Measurements from ENCODE around the gene MDM2.
"Not testable (repeated sequence)": the region's sequence is repeated elsewhere in the genome, so short reads cannot be mapped to it uniquely, and the experiment has no call there.

Gene MDM2

GRCh38 chr12:68794653-68795251 lies 13.2 kb upstream of the MDM2 start:
- Histone ChIP-seq H3K27ac (ENCODE audit: low read depth, low read length) (peak overlapping the region; percentile 29), H3K4me1 (ENCODE audit: control insufficient read depth, insufficient read depth, low read length, unreplicated experiment) (peaks cover 10% of the 10 kb centered on the region), H3K36me3 (ENCODE audit: insufficient read depth, low read length) (no peaks in the 10 kb centered on the region), H3K27me3 (ENCODE audit: insufficient read depth, low read length) (no peaks in the 10 kb centered on the region), H3K4me3 (ENCODE audit: low read depth, low read length) (no peak overlapping the region), H3K79me2 (ENCODE audit: control insufficient read depth, insufficient read depth, low read length, unreplicated experiment) (no peaks in the 10 kb centered on the region), H2AFZ (ENCODE audit: low read length, unreplicated experiment) (no peak overlapping the region)

- Histone ChIP-seq H3K36me3 (ENCODE audit: insufficient read depth, low read length) (no peaks in the 10 kb centered on the region), H3K79me2 (ENCODE audit: control insufficient read depth, insufficient read depth, low read length, unreplicated experiment) (no peaks in the 10 kb centered on the region), H3K27me3 (ENCODE audit: insufficient read depth, low read length) (no peaks in the 10 kb centered on the region), H3K27ac (ENCODE audit: low read depth, low read length) (no peak overlapping the region), H3K4me3 (ENCODE audit: low read depth, low read length) (no peak overlapping the region), H3K4me1 (ENCODE audit: control insufficient read depth, insufficient read depth, low read length, unreplicated experiment) (peaks cover 6% of the 10 kb centered on the region), H2AFZ (ENCODE audit: low read length, unreplicated experiment) (no peak overlapping the region)
Observed at GRCh38 chr12:68796399-68796798, 11.6 kb upstream of the MDM2 start.

GRCh38 chr12:68798882-68799234 lies 9.1 kb upstream of the MDM2 start:
- Histone ChIP-seq H3K36me3 (ENCODE audit: insufficient read depth, low read length) (no peaks in the 10 kb centered on the region), H3K4me1 (ENCODE audit: control insufficient read depth, insufficient read depth, low read length, unreplicated experiment) (peaks cover 11% of the 10 kb centered on the region), H3K79me2 (ENCODE audit: control insufficient read depth, insufficient read depth, low read length, unreplicated experiment) (no peaks in the 10 kb centered on the region), H3K27ac (ENCODE audit: low read depth, low read length) (no peak overlapping the region), H2AFZ (ENCODE audit: low read length, unreplicated experiment) (no peak overlapping the region), H3K27me3 (ENCODE audit: insufficient read depth, low read length) (no peaks in the 10 kb centered on the region), H3K4me3 (ENCODE audit: low read depth, low read length) (no peak overlapping the region)

GRCh38 chr12:68800294-68800693 lies 7.7 kb upstream of the MDM2 start:
- Histone ChIP-seq H3K27ac (ENCODE audit: low read depth, low read length) (no peak overlapping the region), H3K4me3 (ENCODE audit: low read depth, low read length) (no peak overlapping the region), H3K4me1 (ENCODE audit: control insufficient read depth, insufficient read depth, low read length, unreplicated experiment) (peaks cover 4% of the 10 kb centered on the region), H3K27me3 (ENCODE audit: insufficient read depth, low read length) (no peaks in the 10 kb centered on the region), H3K79me2 (ENCODE audit: control insufficient read depth, insufficient read depth, low read length, unreplicated experiment) (no peaks in the 10 kb centered on the region), H3K36me3 (ENCODE audit: insufficient read depth, low read length) (no peaks in the 10 kb centered on the region), H2AFZ (ENCODE audit: low read length, unreplicated experiment) (no peak overlapping the region)

GRCh38 chr12:68801124-68801523 lies 6.9 kb upstream of the MDM2 start:
- H3K36me3 ChIP-seq (ENCODE audit: insufficient read depth, low read length); H3K4me3 ChIP-seq (ENCODE audit: low read depth, low read length); H2AFZ ChIP-seq (ENCODE audit: low read length, unreplicated experiment); H3K79me2 ChIP-seq (ENCODE audit: control insufficient read depth, insufficient read depth, low read length, unreplicated experiment); H3K27ac ChIP-seq (ENCODE audit: low read depth, low read length); H3K27me3 ChIP-seq (ENCODE audit: insufficient read depth, low read length); H3K4me1 ChIP-seq (ENCODE audit: control insufficient read depth, insufficient read depth, low read length, unreplicated experiment): not testable (repeated sequence)

GRCh38 chr12:68802372-68802745 lies 5.6 kb upstream of the MDM2 start:
- not testable (repeated sequence) for H3K4me1 ChIP-seq (ENCODE audit: control insufficient read depth, insufficient read depth, low read length, unreplicated experiment); H3K4me3 ChIP-seq (ENCODE audit: low read depth, low read length); H3K79me2 ChIP-seq (ENCODE audit: control insufficient read depth, insufficient read depth, low read length, unreplicated experiment); H2AFZ ChIP-seq (ENCODE audit: low read length, unreplicated experiment); H3K36me3 ChIP-seq (ENCODE audit: insufficient read depth, low read length); H3K27me3 ChIP-seq (ENCODE audit: insufficient read depth, low read length)
- peak overlapping the region; percentile 22 for H3K27ac ChIP-seq (ENCODE audit: low read depth, low read length)

GRCh38 chr12:68802911-68803651 lies 4.9 kb upstream of the MDM2 start:
- H3K4me3 ChIP-seq (ENCODE audit: low read depth, low read length); H3K27me3 ChIP-seq (ENCODE audit: insufficient read depth, low read length); H3K79me2 ChIP-seq (ENCODE audit: control insufficient read depth, insufficient read depth, low read length, unreplicated experiment); H3K4me1 ChIP-seq (ENCODE audit: control insufficient read depth, insufficient read depth, low read length, unreplicated experiment); H3K36me3 ChIP-seq (ENCODE audit: insufficient read depth, low read length); H2AFZ ChIP-seq (ENCODE audit: low read length, unreplicated experiment); H3K27ac ChIP-seq (ENCODE audit: low read depth, low read length): not testable (repeated sequence)

- no peak overlapping the region for H2AFZ ChIP-seq (ENCODE audit: low read length, unreplicated experiment)
Observed at GRCh38 chr12:68803948-68804656, 3.9 kb upstream of the MDM2 start.

GRCh38 chr12:68804657-68805591 lies 3.1 kb upstream of the MDM2 start:
- Histone ChIP-seq H3K27ac (ENCODE audit: low read depth, low read length) (no peak overlapping the region), H3K4me3 (ENCODE audit: low read depth, low read length) (no peak overlapping the region)

More at GRCh38 chr12:68803948-68804656, 3.9 kb upstream of the MDM2 start:
- Histone ChIP-seq H3K4me1 (ENCODE audit: control insufficient read depth, insufficient read depth, low read length, unreplicated experiment) (peaks cover 4% of the 10 kb centered on the region), H3K27me3 (ENCODE audit: insufficient read depth, low read length) (no peaks in the 10 kb centered on the region), H3K79me2 (ENCODE audit: control insufficient read depth, insufficient read depth, low read length, unreplicated experiment) (peaks cover 10% of the 10 kb centered on the region), H3K36me3 (ENCODE audit: insufficient read depth, low read length) (peaks cover 1% of the 10 kb centered on the region; the same call in 1 of the 2 replicates), H3K27ac (ENCODE audit: low read depth, low read length) (no peak overlapping the region), H3K4me3 (ENCODE audit: low read depth, low read length) (no peak overlapping the region)

GRCh38 chr12:68805592-68806120 lies 2.3 kb upstream of the MDM2 start:
- peaks cover 12% of the 10 kb centered on the region for H3K36me3 ChIP-seq (ENCODE audit: insufficient read depth, low read length)
- H3K27me3 ChIP-seq (ENCODE audit: insufficient read depth, low read length): no peaks in the 10 kb centered on the region
- no peak overlapping the region for H2AFZ ChIP-seq (ENCODE audit: low read length, unreplicated experiment)
- H3K4me3 ChIP-seq (ENCODE audit: low read depth, low read length): no peak overlapping the region
- no peak overlapping the region for H3K27ac ChIP-seq (ENCODE audit: low read depth, low read length)
- H3K79me2 ChIP-seq (ENCODE audit: control insufficient read depth, insufficient read depth, low read length, unreplicated experiment): peaks cover 21% of the 10 kb centered on the region
- H3K4me1 ChIP-seq (ENCODE audit: control insufficient read depth, insufficient read depth, low read length, unreplicated experiment): peaks cover 4% of the 10 kb centered on the region

More at GRCh38 chr12:68804657-68805591, 3.1 kb upstream of the MDM2 start:
- H3K36me3 ChIP-seq (ENCODE audit: insufficient read depth, low read length): peaks cover 9% of the 10 kb centered on the region
- no peaks in the 10 kb centered on the region for H3K27me3 ChIP-seq (ENCODE audit: insufficient read depth, low read length)
- H3K4me1 ChIP-seq (ENCODE audit: control insufficient read depth, insufficient read depth, low read length, unreplicated experiment): peaks cover 4% of the 10 kb centered on the region
- H3K79me2 ChIP-seq (ENCODE audit: control insufficient read depth, insufficient read depth, low read length, unreplicated experiment): peaks cover 18% of the 10 kb centered on the region
- H2AFZ ChIP-seq (ENCODE audit: low read length, unreplicated experiment): no peak overlapping the region

Measured in ACC112 (cell line).